GM12801 (cell line): ENCODE results near the gene GPR25.

ENCODE experiments used
- TF ChIP-seq, protein P1 (sequence below): IDR thresholded peaks from one replicate; pipeline ENCODE4 v1.5.1; 2011; ENCODE audit warnings: control low read depth; ENCODE audit not compliant: insufficient read length; ENCODE audit errors: extremely low read depth

GPR25 gene

DNA sequence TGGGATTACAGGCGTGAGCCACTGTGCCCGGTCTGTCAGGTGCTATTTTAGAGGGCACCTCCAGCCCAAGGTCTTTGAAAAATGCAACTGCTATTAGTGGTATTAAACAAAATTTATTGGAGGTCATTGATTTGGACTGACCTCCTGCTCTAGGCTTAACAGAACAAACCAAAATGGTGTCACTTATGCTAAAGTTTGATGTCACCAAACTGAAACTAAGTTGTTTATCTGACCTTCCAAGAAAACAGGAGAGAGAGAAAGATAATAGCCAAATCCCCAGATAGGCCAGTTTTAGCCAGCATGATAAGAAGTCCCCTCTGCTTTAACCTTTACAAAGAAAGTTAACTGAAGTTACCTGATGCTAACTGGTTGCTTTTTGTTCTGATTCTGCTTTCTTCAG lies 13.8 kb downstream of the GPR25 start:
- TF ChIP-seq, protein P1, sequence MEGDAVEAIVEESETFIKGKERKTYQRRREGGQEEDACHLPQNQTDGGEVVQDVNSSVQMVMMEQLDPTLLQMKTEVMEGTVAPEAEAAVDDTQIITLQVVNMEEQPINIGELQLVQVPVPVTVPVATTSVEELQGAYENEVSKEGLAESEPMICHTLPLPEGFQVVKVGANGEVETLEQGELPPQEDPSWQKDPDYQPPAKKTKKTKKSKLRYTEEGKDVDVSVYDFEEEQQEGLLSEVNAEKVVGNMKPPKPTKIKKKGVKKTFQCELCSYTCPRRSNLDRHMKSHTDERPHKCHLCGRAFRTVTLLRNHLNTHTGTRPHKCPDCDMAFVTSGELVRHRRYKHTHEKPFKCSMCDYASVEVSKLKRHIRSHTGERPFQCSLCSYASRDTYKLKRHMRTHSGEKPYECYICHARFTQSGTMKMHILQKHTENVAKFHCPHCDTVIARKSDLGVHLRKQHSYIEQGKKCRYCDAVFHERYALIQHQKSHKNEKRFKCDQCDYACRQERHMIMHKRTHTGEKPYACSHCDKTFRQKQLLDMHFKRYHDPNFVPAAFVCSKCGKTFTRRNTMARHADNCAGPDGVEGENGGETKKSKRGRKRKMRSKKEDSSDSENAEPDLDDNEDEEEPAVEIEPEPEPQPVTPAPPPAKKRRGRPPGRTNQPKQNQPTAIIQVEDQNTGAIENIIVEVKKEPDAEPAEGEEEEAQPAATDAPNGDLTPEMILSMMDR: no peak

- TF ChIP-seq, protein P1: no peak
Measured at GRCh38 chr1:200887036-200887435, 14.3 kb downstream of the GPR25 start.

DNA sequence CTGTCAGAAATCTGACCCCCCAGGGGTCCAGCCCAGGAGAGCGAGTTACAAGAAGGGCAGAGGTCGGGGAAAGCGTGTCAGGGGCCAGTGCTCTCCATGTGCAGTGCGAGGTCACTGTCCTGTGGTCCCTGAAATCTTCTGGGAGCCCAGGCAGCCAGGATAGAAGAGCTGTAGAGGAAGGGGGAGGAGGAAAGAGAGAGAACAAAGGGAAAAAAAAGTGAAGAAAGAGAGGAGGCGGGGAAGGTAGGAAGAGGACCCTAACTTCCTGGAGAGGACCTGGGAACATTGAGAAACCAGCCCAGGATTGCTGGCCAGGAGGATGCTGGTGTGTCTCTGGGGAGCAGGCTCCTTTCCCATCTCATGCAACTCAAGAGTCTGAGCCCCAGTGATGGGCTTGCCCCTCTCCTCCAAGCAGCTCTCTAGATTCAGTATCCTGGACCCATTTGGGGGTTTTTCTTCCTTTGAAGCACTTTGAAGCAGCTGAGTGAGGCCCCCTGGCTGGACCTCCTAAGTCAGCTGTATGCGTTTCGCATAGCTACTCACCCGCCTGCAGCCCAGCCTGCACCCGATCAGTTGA lies 15.1 kb downstream of the GPR25 start:
- TF ChIP-seq, protein P1: no peak

GRCh38 chr1:200888349-200888838 lies 15.6 kb downstream of the GPR25 start:
- TF ChIP-seq, protein P1: no peak

DNA sequence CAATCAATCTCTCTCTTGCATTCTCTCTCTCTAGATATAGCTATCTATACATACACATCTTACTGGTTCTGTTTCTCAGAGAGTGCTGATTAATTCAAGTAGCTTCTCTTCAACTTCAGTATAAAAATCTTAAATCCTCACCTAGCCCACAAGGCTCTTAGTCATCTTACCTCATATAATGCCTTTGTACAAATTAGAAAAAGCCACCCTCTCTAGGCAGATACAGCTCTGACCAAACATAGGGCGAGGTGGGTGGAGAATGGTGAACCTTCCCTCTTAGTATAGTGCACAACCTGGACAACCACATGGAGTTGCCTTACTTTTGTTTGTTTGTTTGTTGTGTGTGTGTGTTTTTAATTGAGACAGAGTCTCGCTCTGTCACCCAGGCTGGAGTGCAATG lies 16.8 kb downstream of the GPR25 start:
- TF ChIP-seq, protein P1: no peak

GRCh38 chr1:200890027-200890426 lies 17.2 kb downstream of the GPR25 start:
- TF ChIP-seq, protein P1: no peak

DNA sequence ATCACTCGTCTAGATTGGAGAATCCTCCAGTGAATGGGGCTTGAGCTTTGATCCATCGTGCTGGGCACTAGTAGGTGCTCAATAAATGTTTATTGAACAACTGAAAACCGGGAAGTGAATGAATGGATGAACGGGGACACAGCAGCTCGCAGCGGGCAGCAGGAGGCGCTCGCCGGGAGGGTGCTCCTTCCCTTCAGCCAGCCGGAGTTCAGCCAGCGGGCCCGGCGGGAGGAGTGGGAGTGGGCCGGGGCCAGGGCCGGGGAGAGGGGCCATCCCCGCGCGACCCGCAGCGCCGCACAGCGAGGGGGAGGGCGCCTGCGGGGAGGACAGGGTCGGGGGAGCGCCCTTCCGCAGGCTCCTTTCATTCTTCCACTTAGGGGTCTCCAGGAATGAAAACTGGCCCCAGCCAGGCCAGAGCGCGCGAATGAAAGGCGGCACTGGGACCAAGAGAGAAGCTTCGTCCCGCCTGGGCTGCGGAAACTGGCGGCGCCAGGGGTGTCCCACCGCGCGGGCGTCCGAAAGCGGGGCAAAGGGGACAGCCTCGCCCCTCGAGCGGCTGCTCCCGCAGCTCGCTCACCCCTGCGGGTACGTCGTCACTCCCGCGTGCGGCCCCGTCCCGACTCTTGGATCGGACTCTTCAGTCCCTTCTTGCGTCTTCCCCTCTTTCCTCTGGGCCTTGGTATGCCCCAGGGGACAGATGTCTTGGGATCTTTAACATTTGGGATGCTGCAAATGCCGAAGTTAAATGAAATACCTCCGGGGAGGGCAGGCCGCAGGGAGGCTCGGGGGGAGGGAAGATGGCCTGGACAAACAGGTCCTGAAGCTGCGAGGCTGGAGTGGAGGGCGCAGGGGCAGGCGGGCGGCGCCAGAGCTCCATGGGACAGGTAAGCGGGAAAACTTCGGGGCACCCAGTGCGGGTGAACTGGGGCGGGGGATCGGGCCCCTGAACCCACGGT lies 18.3 kb downstream of the GPR25 start:
- TF ChIP-seq, protein P1: no peak
